Keratinocyte (primary cell): ENCODE measurements around the gene EYS. TPM values are rescaled to one million over a fixed set of nuclear protein-coding genes. Genes with fewer than 3 reads are reported as not detected.

Experiments
- DNase-seq: peaks from one replicate; pipeline ENCODE4 v3.0.0-alpha.2; 2011; ENCODE audit warnings: low read depth, missing footprints, low spot score
- FAIRE-seq: peaks from 2 replicates; lab custom pipeline; 2011; peaks lifted over from hg19 to GRCh38; lab: Jason Lieb, UNC
- H2AFZ ChIP-seq: 2 replicates; pipeline ENCODE4 v1.6.0; 2012; ENCODE audit warnings: low read length, control low read depth, inconsistent platforms; ENCODE audit not compliant: control insufficient read depth
- H3K27ac ChIP-seq: 2 replicates; pipeline ENCODE4 v1.5.1; 2011; ENCODE audit warnings: low read length; ENCODE audit not compliant: control insufficient read depth, insufficient read depth
- H3K27me3 ChIP-seq: 3 replicates; pipeline ENCODE4 v1.6.0; 2011; ENCODE audit warnings: low read length; ENCODE audit not compliant: control insufficient read depth, insufficient read depth; ENCODE audit errors: extremely low read depth
- H3K36me3 ChIP-seq, 2 experiments: 2 replicates in 1 of 2; 3 replicates in 1 of 2; pipeline ENCODE4 v1.5.1; 2011; ENCODE audit warnings: low read length in 2 of 2, mild to moderate bottlenecking in 1 of 2; ENCODE audit not compliant: control insufficient read depth in 2 of 2, insufficient read depth in 2 of 2; ENCODE audit errors: extremely low read depth in 1 of 2
- H3K4me1 ChIP-seq: 3 replicates; pipeline ENCODE4 v1.5.1; 2011; ENCODE audit warnings: low read length; ENCODE audit not compliant: control insufficient read depth, insufficient read depth; ENCODE audit errors: extremely low read depth
- H3K4me2 ChIP-seq: 3 replicates; pipeline ENCODE4 v1.6.0; 2011; ENCODE audit warnings: low read depth, low read length; ENCODE audit not compliant: control insufficient read depth, insufficient read depth; ENCODE audit errors: extremely low read depth
- H3K4me3 ChIP-seq, 3 experiments: fragments of 200-600 bp in 1 of 3; sonication (generic) in 1 of 3; 2 replicates in 2 of 3; 3 replicates in 1 of 3; pipeline ENCODE4 v1.5.1; 2011 to 2016; ENCODE audit warnings: low read length in 3 of 3, mild to moderate bottlenecking in 3 of 3, control low read depth in 2 of 3, inconsistent platforms in 1 of 3, low read depth in 1 of 3, mixed read lengths in 1 of 3, mixed run types in 1 of 3, moderate library complexity in 1 of 3; ENCODE audit not compliant: control insufficient read depth in 2 of 3, insufficient read depth in 2 of 3; ENCODE audit errors: extremely low read depth in 1 of 3
- H3K79me2 ChIP-seq: 2 replicates; pipeline ENCODE4 v1.6.0; 2012; ENCODE audit warnings: low read length; ENCODE audit not compliant: control insufficient read depth, insufficient read depth
- H3K9ac ChIP-seq: 3 replicates; pipeline ENCODE4 v1.6.0; 2011; ENCODE audit warnings: low read length; ENCODE audit not compliant: control insufficient read depth, insufficient read depth; ENCODE audit errors: extremely low read depth
- H3K9me1 ChIP-seq: 3 replicates; pipeline ENCODE4 v1.6.0; 2011; ENCODE audit warnings: low read length; ENCODE audit not compliant: control insufficient read depth, insufficient read depth; ENCODE audit errors: extremely low read depth
- H3K9me3 ChIP-seq: 2 replicates; pipeline ENCODE4 v1.5.1; 2012; ENCODE audit warnings: low read depth, low read length; ENCODE audit not compliant: control insufficient read depth
- H4K20me1 ChIP-seq: 3 replicates; pipeline ENCODE4 v1.6.0; 2011; ENCODE audit warnings: low read length; ENCODE audit not compliant: control insufficient read depth, insufficient read depth; ENCODE audit errors: extremely low read depth
- EZH2 ChIP-seq: IDR thresholded peaks from one replicate; pipeline ENCODE4 v1.6.1; 2012; ENCODE audit warnings: inconsistent platforms, mild to moderate bottlenecking, low read length, moderate library complexity
- dilution Hi-C: fragments of 300-500 bp; cut with MboI; formaldehyde crosslinking; loops from one replicate; pipeline ENCODE4 v1.7.0; 2020; ENCODE audit warnings: low sequenced_read_pairs; ENCODE audit not compliant: extremely low pct_ligation_motif_present
- polyA plus RNA-seq, 5 experiments: library from polyadenylated mRNA; depleted of rRNA in 3 of 5; stranded (reverse) in 3 of 5; stranded (forward) in 1 of 5; unstranded in 1 of 5; fragments of >200 nt; gene quantifications; 1 replicate in 1 of 5; 2 replicates in 3 of 5; 3 replicates in 1 of 5; pipeline versions ENCODE4 v1.2.1 to v1.2.3, GENCODE V29; 2011 to 2012; ENCODE audit warnings: missing spikeins in 2 of 5, low read depth in 1 of 5, low replicate concordance in 1 of 5
- TF ChIP-seq, protein P1 (sequence below), 3 experiments: IDR thresholded peaks in 1 of 3; conservative IDR thresholded peaks in 1 of 3; optimal IDR thresholded peaks in 1 of 3; 2 replicates in 2 of 3; 3 replicates in 1 of 3; pipeline versions ENCODE3 to v1.5.1; 2011; ENCODE audit warnings: low read length in 3 of 3, mild to moderate bottlenecking in 3 of 3, moderate library complexity in 2 of 3, control low read depth in 1 of 3, inconsistent platforms in 1 of 3; ENCODE audit not compliant: insufficient read depth in 2 of 3; ENCODE audit errors: extremely low read depth in 1 of 3

Gene EYS
- polyA plus RNA-seq, 1 donor (not counting 4 experiments of a cell fraction or from before 2014, with no cell fraction given), result 0.34 TPM

- Histone ChIP-seq H3K79me2 (no peaks in the 10 kb centered on the region), H3K36me3 (peaks cover 4 to 15% of the 10 kb centered on the region in 2 experiments), H3K9me1 (no peaks in the 10 kb centered on the region), H3K27me3 (no peaks in the 10 kb centered on the region), H2AFZ (no peak overlapping the region), H3K4me1 (no peaks in the 10 kb centered on the region), H3K9ac (no peak overlapping the region), H3K27ac (no peak overlapping the region), H3K9me3 (no peaks in the 10 kb centered on the region), H3K4me3 (no peak overlapping the region), H4K20me1 (no peaks in the 10 kb centered on the region), H3K4me2 (no peak overlapping the region)
- TF ChIP-seq, protein P1, sequence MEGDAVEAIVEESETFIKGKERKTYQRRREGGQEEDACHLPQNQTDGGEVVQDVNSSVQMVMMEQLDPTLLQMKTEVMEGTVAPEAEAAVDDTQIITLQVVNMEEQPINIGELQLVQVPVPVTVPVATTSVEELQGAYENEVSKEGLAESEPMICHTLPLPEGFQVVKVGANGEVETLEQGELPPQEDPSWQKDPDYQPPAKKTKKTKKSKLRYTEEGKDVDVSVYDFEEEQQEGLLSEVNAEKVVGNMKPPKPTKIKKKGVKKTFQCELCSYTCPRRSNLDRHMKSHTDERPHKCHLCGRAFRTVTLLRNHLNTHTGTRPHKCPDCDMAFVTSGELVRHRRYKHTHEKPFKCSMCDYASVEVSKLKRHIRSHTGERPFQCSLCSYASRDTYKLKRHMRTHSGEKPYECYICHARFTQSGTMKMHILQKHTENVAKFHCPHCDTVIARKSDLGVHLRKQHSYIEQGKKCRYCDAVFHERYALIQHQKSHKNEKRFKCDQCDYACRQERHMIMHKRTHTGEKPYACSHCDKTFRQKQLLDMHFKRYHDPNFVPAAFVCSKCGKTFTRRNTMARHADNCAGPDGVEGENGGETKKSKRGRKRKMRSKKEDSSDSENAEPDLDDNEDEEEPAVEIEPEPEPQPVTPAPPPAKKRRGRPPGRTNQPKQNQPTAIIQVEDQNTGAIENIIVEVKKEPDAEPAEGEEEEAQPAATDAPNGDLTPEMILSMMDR (optimal IDR thresholded peaks at IDR 0.05 in 1 of 3, IDR thresholded peaks at IDR 0.05 in 1 of 3, conservative IDR thresholded peaks at IDR 0.05 in 1 of 3; ENCODE audit: extremely low read depth in 1 of 3, insufficient read depth in 2 of 3, low read length in 3 of 3), result no peak
- TF ChIP-seq EZH2, result no peak
- FAIRE-seq (no peak), DNase-seq (no peak)
- dilution Hi-C loops, result no loop called here
Measured at GRCh38 chr6:63709148-63709547, 1997.9 kb downstream of the EYS start.

GRCh38 chr6:63708631-63709030, 1998.4 kb downstream of the EYS start:
- peaks cover 4 to 15% of the 10 kb centered on the region in 2 experiments for H3K36me3 ChIP-seq

More at GRCh38 chr6:63708631-63709030, 1998.4 kb downstream of the EYS start:
- Histone ChIP-seq H3K27ac (no peak overlapping the region), H3K27me3 (no peaks in the 10 kb centered on the region), H3K9ac (no peak overlapping the region), H3K4me2 (no peak overlapping the region), H2AFZ (no peak overlapping the region), H4K20me1 (no peaks in the 10 kb centered on the region), H3K4me1 (no peaks in the 10 kb centered on the region), H3K4me3 (no peak overlapping the region), H3K9me1 (no peaks in the 10 kb centered on the region), H3K79me2 (no peaks in the 10 kb centered on the region), H3K9me3 (no peaks in the 10 kb centered on the region)
- FAIRE-seq, result no peak
- TF ChIP-seq, protein P1 (optimal IDR thresholded peaks at IDR 0.05 in 1 of 3, IDR thresholded peaks at IDR 0.05 in 1 of 3, conservative IDR thresholded peaks at IDR 0.05 in 1 of 3; ENCODE audit: extremely low read depth in 1 of 3, insufficient read depth in 2 of 3, low read length in 3 of 3), result no peak
- no peak for TF ChIP-seq EZH2
- dilution Hi-C loops, result no loop called here
- no peak for DNase-seq
